Hepatic stellate cell (primary cell): ENCODE data around the gene MYZAP.
A peak's percentile ranks its signal among the peaks of the same experiment; 100 is the strongest.

ENCODE experiments used
- DNase-seq: peaks from one replicate; pipeline ENCODE4 v3.0.0; 2011; ENCODE audit warnings: low spot score

The MYZAP gene, protein sequence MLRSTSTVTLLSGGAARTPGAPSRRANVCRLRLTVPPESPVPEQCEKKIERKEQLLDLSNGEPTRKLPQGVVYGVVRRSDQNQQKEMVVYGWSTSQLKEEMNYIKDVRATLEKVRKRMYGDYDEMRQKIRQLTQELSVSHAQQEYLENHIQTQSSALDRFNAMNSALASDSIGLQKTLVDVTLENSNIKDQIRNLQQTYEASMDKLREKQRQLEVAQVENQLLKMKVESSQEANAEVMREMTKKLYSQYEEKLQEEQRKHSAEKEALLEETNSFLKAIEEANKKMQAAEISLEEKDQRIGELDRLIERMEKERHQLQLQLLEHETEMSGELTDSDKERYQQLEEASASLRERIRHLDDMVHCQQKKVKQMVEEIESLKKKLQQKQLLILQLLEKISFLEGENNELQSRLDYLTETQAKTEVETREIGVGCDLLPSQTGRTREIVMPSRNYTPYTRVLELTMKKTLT

DNA sequence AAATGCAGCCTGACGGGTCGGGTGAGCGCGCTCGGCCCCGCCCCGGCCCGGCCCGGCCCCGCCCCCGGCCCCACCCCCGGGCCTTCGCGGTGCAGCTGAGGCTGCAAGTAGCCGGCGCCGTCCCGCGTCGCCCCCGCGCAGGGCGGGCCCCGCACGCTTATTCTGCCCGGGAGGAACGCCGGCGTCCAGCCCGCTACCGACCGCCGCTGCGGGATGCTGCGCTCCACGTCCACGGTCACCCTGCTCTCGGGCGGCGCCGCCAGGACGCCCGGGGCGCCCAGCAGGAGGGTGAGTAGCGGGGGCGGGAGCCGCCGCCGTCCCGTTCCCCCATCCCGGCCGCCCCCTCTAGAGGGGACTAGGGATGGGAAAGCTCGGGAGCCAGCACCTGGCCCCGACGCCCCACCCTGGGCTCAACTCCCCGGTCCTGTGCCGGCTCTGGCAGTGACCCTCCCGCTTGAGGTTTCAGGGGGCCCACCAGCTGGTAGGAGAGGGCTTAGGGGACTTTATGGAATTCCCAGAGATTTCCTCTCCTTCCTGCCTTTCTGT, at the start of gene MYZAP:
MYZAP (plus strand) TSS at position 83 of the 546 bp plus-strand sequence; CDS start at position 214, 131 bp downstream.
- DNase-seq, result peak; percentile 18

- DNase-seq, result no peak
These were observed 49.2 kb upstream of the MYZAP start for GRCh38 chr15:57542505-57542817.

DNA sequence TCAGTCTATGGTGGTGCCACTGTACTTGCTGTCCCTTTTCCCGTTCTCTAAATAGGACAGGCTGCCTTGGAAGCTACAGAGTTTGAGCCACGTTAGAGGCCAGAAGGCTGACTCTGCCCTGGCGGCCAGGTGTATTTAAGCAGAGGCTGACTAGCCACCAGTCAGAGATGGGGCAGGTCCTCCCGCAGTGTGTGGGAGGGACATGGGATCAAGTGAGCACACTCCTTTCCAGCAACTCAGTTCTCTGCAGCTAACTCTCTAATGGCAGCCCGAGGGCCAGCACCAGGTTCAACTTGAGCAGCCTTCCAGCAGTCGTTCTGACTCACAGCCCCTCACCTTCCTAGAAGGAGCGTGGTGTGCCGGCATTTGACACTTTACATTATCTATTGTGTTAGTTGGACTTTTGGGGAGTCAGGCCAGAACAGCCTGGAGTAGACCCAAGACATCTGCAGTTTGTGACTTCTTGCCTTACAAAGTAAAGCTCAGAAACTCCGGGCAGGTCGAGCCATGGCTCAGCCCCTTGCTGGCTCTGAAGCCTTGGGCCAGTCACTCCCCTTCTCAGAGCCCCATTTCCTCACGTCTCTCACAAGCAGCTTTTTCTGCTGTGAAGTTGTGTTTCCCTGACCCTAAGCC, 46.7 kb upstream of the MYZAP start:
- DNase-seq, result no peak

- no peak for DNase-seq
These were observed 45.7 kb upstream of the MYZAP start for GRCh38 chr15:57545995-57546394.

- no peak for DNase-seq
These were observed 44.4 kb upstream of the MYZAP start for GRCh38 chr15:57547243-57547755.

GRCh38 chr15:57548351-57548750, 43.4 kb upstream of the MYZAP start:
- DNase-seq, result no peak

GRCh38 chr15:57548835-57549234, 42.9 kb upstream of the MYZAP start:
- no peak for DNase-seq

DNA sequence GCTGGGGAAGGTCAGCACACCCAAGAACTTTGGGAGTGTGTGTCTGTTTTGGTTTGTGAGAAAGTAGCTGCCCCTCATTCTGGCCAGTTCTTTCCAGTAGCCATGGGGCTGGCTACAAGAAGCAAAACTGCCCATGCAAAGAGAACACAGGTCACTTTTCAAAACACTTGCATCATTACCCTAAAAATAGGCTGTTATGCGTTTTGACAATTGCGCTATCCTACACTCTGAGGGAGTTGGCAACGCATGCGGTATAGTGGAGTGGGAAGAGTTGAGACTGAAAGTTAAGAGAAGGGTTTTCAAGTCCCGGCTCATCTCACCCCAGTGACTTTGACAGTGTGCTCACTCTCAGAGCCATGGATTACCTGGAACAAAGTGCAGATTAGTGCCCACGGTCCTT, 41.8 kb upstream of the MYZAP start:
- DNase-seq, result no peak

- no peak for DNase-seq
These were observed 41.1 kb upstream of the MYZAP start for GRCh38 chr15:57550640-57551039.

- peak; percentile 86 for DNase-seq
These were observed 39.7 kb upstream of the MYZAP start for GRCh38 chr15:57551715-57552677.

GRCh38 chr15:57552678-57553334, 38.9 kb upstream of the MYZAP start:
- DNase-seq, result no peak

GRCh38 chr15:57553526-57553925, 38.2 kb upstream of the MYZAP start:
- no peak for DNase-seq

DNA sequence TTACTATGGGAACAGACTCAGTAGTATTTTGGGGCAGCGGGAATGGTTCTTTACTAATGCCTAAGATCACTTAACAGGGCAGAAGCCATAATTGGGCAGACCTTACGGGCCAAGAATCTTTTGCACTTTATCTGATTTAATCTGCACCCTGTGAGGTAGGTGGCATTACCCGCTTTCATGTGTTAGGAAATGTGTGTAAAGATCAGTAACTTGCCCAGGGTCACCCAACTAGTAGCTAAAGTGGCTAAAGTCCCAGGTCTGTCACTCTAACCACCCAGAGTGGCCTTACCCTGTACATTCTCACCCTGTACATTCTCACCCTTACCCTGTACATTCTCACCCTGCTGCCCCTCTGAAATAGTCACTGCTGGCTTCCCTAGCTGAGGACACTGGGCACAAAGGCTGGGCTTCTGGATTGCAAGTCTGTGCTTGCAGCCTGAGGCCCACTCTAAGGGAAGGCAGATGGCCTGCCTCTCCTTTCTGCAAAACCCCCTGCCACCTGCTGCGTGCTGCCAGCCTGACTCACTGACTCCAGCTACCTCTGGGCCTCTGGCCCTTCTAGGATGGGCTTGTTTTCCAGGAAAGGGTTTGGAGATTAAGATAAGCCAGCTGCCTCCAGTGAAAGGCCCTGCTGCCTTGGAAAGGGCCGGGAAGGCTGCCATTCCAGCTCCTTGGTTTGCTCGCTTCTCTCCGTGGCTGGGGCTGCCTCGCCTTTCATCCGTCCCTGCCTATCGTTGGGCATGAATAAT, 37.5 kb upstream of the MYZAP start:
- no peak for DNase-seq

DNA sequence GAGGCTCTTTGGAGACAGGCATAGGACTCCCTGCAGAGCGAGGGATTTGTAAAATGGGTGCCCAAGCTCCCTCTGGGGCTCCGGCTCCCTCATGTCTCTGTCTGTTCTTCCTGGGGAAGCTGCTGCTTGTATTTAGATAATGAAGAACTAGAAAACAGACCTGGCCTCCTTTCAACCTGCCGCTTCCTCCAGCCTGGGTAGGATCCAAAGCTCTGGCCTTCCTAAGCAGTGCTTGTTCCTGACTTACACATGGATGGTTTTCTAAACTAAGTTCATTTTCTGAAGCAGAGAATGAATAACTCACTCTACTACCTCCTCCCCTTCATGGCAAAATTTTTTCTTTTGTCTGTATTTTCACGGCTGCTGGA, 36.9 kb upstream of the MYZAP start:
- DNase-seq, result no peak

GRCh38 chr15:57555270-57555669, 36.4 kb upstream of the MYZAP start:
- no peak for DNase-seq

- no peak for DNase-seq
These were observed 35.7 kb upstream of the MYZAP start for GRCh38 chr15:57556040-57556439.

DNA sequence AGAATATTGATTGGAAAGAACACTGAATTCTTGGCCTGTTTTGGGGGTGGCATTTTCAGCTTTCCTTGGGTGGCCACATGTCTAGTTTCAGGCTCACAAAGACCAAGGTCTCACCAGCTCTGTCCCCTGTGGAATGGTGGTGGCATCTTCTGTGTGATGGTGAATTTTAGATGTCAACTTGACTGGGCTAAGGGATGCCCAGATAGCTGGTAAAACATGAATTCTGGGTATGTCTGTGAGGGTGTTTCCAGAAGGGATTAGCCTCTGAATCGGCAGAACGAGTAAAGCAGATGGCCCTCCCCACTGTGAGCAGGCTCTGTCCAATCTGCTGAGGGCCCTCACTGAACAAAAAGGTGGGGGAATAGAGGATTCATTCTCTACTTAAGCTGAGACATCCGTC, 34.4 kb upstream of the MYZAP start:
- no peak for DNase-seq

DNA sequence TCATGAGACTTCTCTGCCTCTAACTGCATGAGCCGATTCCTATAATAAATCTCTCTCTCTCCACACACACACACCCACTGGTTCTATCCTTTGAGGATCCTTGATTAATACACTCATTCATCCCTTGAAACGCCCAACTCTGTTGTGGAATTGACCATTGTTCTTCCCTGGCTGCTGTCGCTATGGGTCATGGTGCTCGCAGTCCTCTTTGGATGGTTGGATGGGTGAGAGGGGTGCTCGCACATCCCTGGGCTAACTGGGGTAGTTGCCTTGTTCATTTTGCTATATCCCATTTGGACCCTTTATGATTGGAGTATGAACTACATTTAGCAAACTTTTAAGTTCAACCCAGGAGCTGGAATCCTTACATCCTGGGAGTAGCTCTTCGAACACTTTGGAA, 33.9 kb upstream of the MYZAP start:
- no peak for DNase-seq

DNA sequence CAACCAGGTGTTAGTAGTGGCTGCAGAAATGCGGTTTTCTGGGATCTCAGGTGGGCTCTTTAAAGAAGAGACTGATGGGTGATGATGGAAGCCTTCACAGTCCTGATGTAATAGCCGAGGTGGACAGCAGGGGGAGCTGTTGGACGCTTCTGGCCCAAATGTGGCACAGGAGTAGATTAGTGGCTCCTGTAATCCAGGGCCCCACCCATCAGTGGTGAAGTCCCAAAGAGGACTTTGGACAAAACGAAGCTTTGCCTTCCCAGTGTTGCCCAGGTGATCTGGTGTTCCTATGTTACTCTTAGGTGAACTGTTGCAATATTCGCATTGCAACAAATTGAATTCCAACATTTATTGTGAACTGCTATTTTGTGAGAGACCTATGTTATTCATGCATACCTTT, 31.8 kb upstream of the MYZAP start:
- peak; percentile 35 for DNase-seq

DNA sequence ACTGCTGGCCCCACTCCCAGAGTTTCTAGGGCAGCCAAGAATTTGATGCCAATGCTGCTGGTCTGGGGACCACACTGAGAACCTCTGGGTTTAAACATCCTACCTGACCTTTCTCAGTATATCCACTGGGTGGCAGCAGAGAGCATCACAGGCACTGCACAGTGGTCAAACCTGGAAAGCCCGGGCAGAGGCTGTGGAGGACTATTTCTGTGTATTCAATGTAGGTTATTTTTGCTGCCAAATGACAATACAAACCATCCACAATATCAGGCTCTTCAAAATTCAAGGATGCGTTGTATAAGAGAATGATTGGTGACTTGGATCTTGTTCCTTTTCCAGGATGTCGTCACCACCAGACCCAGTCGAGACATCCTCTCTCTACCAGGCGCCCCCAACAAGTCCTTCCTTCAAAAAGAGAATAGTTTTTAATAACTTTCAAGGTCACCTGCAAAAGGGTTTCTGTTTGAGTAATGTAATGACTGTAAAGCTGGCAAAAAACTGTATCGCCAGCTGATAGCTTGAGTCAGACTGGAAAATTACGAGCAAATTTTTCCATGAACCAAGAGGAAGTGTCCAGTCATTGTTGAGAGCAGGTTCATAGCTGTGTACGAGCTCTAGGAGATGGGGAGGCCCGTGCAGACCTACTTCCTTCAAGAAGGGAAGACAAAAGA, 30.5 kb upstream of the MYZAP start:
- DNase-seq, result peak; percentile 65
